A549 (cell line): ENCODE data around the gene ASTN1.

Experiments
- CEBPB ChIP-seq, 2 experiments: fragments of >200 bp in 1 of 2; sonication (Bioruptor Twin) in 1 of 2; formaldehyde crosslinking in 1 of 2; IDR thresholded peaks; 2 replicates each; pipeline ENCODE4 v1.6.1; 2012 to 2016
- HOXB5 ChIP-seq: fragments of 250-450 bp; sonication (Bioruptor Pico); IDR thresholded peaks from 2 replicates; pipeline ENCODE4 v1.5.0; 2020; ENCODE audit warnings: mild to moderate bottlenecking, moderate library complexity
- JUNB ChIP-seq: fragments of >200 bp; sonication (Bioruptor Twin); formaldehyde crosslinking; IDR thresholded peaks from 2 replicates; pipeline ENCODE4 v1.6.1; 2016
- MAFK ChIP-seq: fragments of 450-650 bp; IDR thresholded peaks from 2 replicates; pipeline ENCODE4 v1.6.1; 2014; ENCODE audit not compliant: partially characterized antibody
- NR3C1 ChIP-seq: fragments of >200 bp; sonication (Bioruptor Twin); formaldehyde crosslinking; IDR thresholded peaks from 3 replicates; pipeline ENCODE4 v1.6.1; 2017
- REST ChIP-seq: fragments of 200-600 bp; sonication (generic); IDR thresholded peaks from 2 replicates; pipeline ENCODE4 v1.6.1; 2016; ENCODE audit warnings: antibody characterized with exemption, mild to moderate bottlenecking, moderate library complexity

GRCh38 chr1:176925223-176925622 is 239.3 kb downstream of the ASTN1 start:
- TF ChIP-seq JUNB (no peak), HOXB5 (CRISPR knock-in tag) (no peak), CEBPB (IDR thresholded peaks at IDR 0.05) (no peak), REST (no peak), NR3C1 (no peak), MAFK (no peak)
